ENCODE results near the gene C7orf33.

Gene C7orf33

DNA sequence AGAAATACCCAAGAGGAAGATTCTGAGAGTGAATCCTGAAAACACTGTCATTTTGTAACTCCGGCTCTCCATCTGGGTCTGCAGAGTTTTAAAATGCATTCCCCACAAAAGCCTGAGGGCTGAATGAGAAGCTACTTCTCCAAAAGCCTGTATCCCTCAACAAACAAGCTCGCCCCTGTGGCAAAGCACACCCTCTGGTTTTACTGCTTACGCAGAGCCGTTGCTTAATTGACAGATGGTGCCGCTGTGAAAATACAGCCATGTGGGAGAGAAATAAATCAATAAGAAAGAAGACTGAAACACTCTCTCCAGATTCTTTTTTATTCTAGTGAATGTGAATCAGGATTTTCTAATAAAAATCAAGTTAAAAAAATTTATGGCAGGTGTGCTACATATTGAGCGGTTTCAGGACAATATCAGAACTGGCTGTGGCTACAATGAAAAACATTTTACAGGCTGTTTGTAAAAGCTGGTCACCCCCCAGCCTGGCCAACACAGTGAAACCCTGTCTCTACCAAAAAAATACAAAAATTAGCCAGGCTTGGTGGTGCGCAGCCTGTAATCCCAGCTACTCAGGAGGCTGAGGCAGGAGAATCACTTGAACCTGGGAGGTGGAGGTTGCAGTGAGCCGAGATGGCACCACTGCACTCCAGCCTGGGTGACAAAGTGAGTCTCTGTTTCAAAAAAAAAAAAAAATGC lies 32.5 kb downstream of the C7orf33 start:
- TF ChIP-seq POLR2AphosphoS5 (IDR thresholded peaks at IDR 0.05; ENCODE audit: low read depth, low read length) (no peak), SIN3A (IDR thresholded peaks at IDR 0.05; ENCODE audit: borderline replicate concordance, insufficient read depth, low read length) (no peak), TAF1 (IDR thresholded peaks at IDR 0.05; ENCODE audit: borderline replicate concordance, insufficient read depth, low read length) (no peak), FOXP2 (optimal IDR thresholded peaks at IDR 0.05; ENCODE audit: borderline replicate concordance, extremely low read depth, extremely low read length, insufficient read depth) (no peak)
- TF ChIP-seq, protein P1, sequence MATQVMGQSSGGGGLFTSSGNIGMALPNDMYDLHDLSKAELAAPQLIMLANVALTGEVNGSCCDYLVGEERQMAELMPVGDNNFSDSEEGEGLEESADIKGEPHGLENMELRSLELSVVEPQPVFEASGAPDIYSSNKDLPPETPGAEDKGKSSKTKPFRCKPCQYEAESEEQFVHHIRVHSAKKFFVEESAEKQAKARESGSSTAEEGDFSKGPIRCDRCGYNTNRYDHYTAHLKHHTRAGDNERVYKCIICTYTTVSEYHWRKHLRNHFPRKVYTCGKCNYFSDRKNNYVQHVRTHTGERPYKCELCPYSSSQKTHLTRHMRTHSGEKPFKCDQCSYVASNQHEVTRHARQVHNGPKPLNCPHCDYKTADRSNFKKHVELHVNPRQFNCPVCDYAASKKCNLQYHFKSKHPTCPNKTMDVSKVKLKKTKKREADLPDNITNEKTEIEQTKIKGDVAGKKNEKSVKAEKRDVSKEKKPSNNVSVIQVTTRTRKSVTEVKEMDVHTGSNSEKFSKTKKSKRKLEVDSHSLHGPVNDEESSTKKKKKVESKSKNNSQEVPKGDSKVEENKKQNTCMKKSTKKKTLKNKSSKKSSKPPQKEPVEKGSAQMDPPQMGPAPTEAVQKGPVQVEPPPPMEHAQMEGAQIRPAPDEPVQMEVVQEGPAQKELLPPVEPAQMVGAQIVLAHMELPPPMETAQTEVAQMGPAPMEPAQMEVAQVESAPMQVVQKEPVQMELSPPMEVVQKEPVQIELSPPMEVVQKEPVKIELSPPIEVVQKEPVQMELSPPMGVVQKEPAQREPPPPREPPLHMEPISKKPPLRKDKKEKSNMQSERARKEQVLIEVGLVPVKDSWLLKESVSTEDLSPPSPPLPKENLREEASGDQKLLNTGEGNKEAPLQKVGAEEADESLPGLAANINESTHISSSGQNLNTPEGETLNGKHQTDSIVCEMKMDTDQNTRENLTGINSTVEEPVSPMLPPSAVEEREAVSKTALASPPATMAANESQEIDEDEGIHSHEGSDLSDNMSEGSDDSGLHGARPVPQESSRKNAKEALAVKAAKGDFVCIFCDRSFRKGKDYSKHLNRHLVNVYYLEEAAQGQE (IDR thresholded peaks at IDR 0.05; ENCODE audit: insufficient read depth in 1 of 2, low read depth in 2 of 2, low read length in 2 of 2) = no peak

DNA sequence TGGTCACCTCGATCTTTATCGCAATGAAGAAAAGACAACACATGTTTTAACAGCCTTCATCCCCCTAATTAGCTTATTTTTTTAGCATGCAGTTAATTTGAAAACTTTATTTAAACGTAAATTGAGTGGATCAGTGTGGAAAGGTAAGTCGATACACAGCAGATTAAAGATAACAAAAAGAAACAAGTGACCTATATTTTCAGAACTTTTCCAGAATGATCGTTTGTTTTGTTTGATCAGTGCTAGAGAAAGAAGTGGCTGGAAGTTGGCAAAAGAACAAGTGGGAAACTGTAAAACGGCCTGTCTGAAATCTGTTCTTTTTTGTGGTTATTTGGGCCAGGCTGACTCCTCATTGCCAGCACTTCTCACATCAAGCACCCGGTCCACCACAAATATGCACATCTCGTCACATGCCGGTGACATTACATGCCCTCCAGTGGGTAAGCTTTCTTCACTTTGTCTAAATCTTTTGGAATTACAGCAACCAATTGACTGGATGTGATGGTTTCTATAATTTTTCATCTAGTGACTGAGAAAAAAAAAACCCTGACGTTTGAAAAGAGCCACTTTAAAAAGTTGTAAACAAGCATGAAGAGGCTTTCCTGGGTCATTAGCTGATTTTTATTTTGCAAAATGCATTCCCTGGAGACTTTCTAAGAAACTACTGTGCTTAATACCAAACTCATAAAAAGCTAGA lies 33.2 kb downstream of the C7orf33 start:
- TF ChIP-seq TAF1 (IDR thresholded peaks at IDR 0.05; ENCODE audit: borderline replicate concordance, insufficient read depth, low read length) = no peak
- no peak for TF ChIP-seq FOXP2 (optimal IDR thresholded peaks at IDR 0.05; ENCODE audit: borderline replicate concordance, extremely low read depth, extremely low read length, insufficient read depth)
- TF ChIP-seq, protein P1 (IDR thresholded peaks at IDR 0.05; ENCODE audit: insufficient read depth in 1 of 2, low read depth in 2 of 2, low read length in 2 of 2) = no peak
- no peak for TF ChIP-seq SIN3A (IDR thresholded peaks at IDR 0.05; ENCODE audit: borderline replicate concordance, insufficient read depth, low read length)
- no peak for TF ChIP-seq POLR2AphosphoS5 (IDR thresholded peaks at IDR 0.05; ENCODE audit: low read depth, low read length)

DNA sequence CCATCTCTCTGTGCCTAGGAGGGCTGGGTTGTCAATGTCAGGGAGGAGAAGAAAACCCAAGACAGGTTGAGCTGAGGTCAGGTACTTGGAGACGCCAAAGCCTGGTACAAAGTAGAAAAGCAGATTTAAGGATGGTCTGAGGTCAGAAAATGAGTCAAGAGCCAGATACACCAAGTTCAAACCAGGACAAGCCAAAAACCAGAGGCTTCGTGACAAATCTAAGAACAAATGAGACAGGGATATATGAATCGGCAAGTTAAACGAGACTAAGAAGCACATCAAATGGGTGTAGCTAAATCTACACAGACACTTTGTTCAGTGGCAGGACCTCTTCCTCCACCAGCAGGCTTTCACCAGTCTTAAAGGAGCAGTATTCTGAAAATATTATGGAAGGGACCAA lies 34.2 kb downstream of the C7orf33 start:
- TF ChIP-seq TAF1 (IDR thresholded peaks at IDR 0.05; ENCODE audit: borderline replicate concordance, insufficient read depth, low read length) (no peak), POLR2AphosphoS5 (IDR thresholded peaks at IDR 0.05; ENCODE audit: low read depth, low read length) (no peak), SIN3A (IDR thresholded peaks at IDR 0.05; ENCODE audit: borderline replicate concordance, insufficient read depth, low read length) (no peak), FOXP2 (optimal IDR thresholded peaks at IDR 0.05; ENCODE audit: borderline replicate concordance, extremely low read depth, extremely low read length, insufficient read depth) (no peak)
- TF ChIP-seq, protein P1 (IDR thresholded peaks at IDR 0.05; ENCODE audit: insufficient read depth in 1 of 2, low read depth in 2 of 2, low read length in 2 of 2) = no peak

DNA sequence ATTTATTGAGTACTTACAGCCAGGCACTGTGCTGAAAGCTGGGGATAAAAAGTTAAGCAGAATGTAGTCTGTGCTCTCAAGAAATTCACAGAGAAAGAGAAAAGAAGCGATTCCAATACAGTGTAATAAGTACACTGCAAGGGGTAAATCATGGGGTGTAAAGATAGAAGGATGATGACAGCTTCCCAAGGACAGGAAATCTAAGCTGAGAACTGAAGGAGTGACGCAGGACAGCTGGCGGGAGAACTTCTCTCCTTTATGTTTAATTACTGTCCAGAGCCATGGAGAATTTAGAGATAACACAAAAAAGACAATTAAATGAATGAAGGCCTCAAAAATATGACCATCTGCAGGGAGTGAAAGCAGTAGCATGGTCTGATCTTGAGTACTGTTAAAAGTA lies 34.8 kb downstream of the C7orf33 start:
- no peak for TF ChIP-seq SIN3A (IDR thresholded peaks at IDR 0.05; ENCODE audit: borderline replicate concordance, insufficient read depth, low read length)
- no peak for TF ChIP-seq TAF1 (IDR thresholded peaks at IDR 0.05; ENCODE audit: borderline replicate concordance, insufficient read depth, low read length)
- TF ChIP-seq FOXP2 (optimal IDR thresholded peaks at IDR 0.05; ENCODE audit: borderline replicate concordance, extremely low read depth, extremely low read length, insufficient read depth) = no peak
- TF ChIP-seq POLR2AphosphoS5 (IDR thresholded peaks at IDR 0.05; ENCODE audit: low read depth, low read length) = no peak
- TF ChIP-seq, protein P1 (IDR thresholded peaks at IDR 0.05; ENCODE audit: insufficient read depth in 1 of 2, low read depth in 2 of 2, low read length in 2 of 2) = no peak
